ENCODE data around the gene TEX261.

TEX261 gene

DNA sequence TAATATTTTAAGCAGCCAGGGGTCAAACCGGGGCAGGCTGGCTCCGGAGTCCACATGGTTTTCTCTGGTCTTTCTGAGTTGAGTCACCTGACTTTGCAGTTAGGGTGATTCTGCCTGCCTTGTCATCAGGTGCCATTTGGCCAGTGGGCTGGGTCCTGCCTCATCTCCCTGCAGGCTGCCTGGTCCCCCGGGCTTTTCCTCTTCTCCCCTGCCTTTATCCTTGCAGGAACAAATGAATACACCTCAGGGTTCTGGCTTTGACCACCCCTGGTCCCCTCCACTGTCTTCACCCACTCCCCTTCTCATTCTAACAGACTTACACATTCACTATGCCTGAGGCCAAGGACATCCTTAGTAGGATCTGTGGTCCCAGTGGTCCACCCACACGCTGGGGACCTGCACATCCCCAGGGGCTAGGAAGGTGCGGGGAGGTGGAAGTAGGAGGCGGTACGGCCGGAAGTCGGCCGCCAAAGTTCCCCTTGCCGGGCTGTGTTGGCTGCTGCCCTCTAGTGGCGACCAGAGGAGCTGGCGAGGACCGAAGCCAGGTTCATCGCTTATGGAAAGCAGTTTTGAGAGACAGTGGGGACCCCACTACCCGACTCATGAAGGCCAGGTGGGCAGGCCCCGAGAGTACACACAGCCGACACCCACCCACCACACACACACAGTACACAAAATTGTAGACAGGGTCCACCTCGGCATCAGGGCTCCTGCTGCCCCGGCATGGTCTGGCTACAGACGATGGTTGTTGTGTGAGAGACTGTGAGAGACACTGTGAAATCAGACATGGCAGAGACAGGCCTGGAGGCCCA lies 6.3 kb upstream of the TEX261 start:
- TF ChIP-seq POLR2AphosphoS5 (IDR thresholded peaks at IDR 0.05; ENCODE audit: low read depth, low read length), result no peak
- TF ChIP-seq SIN3A (IDR thresholded peaks at IDR 0.05; ENCODE audit: borderline replicate concordance, insufficient read depth, low read length), result no peak

DNA sequence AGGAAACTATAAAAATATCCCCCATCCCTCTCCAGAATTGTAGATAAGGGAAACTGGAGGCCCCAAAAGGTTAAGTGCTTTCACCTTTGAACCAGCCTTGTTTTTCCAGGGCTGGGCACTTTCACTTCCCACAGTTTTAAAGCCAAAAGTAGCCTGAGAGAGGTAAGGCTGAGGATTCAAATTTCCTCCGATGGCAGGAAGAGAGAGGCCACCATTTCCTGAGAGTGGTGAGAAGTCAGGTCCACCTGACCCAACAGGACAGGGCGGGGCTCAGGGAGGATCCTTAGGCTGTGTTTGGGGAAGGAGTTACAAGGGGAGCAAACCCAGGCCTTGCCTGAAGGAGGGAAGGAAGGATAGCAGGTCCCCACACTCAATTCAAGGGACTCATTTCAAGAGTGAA lies 4.7 kb upstream of the TEX261 start:
- no peak for TF ChIP-seq POLR2AphosphoS5 (IDR thresholded peaks at IDR 0.05; ENCODE audit: low read depth, low read length)
- TF ChIP-seq, protein P1, sequence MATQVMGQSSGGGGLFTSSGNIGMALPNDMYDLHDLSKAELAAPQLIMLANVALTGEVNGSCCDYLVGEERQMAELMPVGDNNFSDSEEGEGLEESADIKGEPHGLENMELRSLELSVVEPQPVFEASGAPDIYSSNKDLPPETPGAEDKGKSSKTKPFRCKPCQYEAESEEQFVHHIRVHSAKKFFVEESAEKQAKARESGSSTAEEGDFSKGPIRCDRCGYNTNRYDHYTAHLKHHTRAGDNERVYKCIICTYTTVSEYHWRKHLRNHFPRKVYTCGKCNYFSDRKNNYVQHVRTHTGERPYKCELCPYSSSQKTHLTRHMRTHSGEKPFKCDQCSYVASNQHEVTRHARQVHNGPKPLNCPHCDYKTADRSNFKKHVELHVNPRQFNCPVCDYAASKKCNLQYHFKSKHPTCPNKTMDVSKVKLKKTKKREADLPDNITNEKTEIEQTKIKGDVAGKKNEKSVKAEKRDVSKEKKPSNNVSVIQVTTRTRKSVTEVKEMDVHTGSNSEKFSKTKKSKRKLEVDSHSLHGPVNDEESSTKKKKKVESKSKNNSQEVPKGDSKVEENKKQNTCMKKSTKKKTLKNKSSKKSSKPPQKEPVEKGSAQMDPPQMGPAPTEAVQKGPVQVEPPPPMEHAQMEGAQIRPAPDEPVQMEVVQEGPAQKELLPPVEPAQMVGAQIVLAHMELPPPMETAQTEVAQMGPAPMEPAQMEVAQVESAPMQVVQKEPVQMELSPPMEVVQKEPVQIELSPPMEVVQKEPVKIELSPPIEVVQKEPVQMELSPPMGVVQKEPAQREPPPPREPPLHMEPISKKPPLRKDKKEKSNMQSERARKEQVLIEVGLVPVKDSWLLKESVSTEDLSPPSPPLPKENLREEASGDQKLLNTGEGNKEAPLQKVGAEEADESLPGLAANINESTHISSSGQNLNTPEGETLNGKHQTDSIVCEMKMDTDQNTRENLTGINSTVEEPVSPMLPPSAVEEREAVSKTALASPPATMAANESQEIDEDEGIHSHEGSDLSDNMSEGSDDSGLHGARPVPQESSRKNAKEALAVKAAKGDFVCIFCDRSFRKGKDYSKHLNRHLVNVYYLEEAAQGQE (IDR thresholded peaks at IDR 0.05; ENCODE audit: insufficient read depth in 1 of 2, low read depth in 2 of 2, low read length in 2 of 2), result no peak
- TF ChIP-seq SIN3A (IDR thresholded peaks at IDR 0.05; ENCODE audit: borderline replicate concordance, insufficient read depth, low read length), result no peak
- no peak for TF ChIP-seq TAF1 (IDR thresholded peaks at IDR 0.05; ENCODE audit: borderline replicate concordance, insufficient read depth, low read length)
- TF ChIP-seq FOXP2 (optimal IDR thresholded peaks at IDR 0.05; ENCODE audit: borderline replicate concordance, extremely low read depth, extremely low read length, insufficient read depth), result no peak

DNA sequence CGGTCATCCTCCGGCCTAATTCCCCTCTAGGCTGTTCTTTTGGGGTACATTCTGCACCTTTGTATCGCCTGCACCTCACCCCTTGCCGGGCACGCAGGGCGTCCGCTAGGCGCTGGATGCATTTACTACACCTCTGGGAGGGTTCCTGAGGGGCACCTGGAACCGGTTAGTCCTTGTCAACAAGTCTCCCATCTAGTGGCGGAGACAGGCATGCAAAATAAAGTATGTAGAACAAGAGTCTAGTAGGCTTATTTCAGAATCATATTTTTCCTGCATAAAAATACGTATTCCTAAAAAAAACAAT lies 705 bp upstream of the TEX261 start:
- TF ChIP-seq, protein P1 (IDR thresholded peaks at IDR 0.05; ENCODE audit: insufficient read depth in 1 of 2, low read depth in 2 of 2, low read length in 2 of 2), result no peak
- TF ChIP-seq TAF1 (IDR thresholded peaks at IDR 0.05; ENCODE audit: borderline replicate concordance, insufficient read depth, low read length), result no peak
- no peak for TF ChIP-seq SIN3A (IDR thresholded peaks at IDR 0.05; ENCODE audit: borderline replicate concordance, insufficient read depth, low read length)
- TF ChIP-seq POLR2AphosphoS5 (IDR thresholded peaks at IDR 0.05; ENCODE audit: low read depth, low read length), result no peak
- TF ChIP-seq FOXP2 (optimal IDR thresholded peaks at IDR 0.05; ENCODE audit: borderline replicate concordance, extremely low read depth, extremely low read length, insufficient read depth), result no peak

DNA sequence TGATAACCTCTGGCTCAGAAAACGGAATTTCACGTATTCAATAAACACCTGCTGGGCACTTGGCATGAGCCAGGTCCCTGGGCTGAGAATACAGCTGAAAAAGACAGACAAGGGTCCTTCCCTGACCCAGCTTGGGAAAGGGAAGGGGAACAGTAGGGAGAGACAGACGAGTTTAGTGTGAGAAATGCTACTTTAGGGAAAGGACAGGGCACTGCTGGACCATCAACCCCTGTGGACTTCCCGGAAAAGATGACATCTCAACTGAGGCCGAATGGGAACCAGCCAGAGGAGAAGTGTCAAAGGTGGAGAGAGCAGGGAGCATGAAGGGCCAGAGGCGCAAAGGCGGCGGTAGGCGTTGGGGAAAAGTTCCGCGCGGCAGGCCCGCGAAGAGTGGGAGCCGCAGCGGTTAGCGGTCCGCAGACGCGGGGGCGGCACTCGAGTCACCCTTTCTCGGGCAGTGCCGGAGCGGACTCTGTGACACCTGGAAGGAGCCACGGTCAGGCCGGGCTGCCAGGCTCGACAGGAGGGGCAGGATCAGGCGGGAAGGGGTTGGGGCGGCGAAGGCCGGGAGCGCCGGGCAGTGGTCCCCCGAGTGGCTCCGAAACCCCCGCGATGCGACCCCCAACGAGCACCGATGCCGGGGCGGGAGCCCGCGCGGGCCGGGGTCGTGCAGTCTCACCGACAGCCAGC lies 519 bp downstream of the TEX261 start:
- TF ChIP-seq SIN3A (IDR thresholded peaks at IDR 0.05; ENCODE audit: borderline replicate concordance, insufficient read depth, low read length) (no peak), TAF1 (IDR thresholded peaks at IDR 0.05; ENCODE audit: borderline replicate concordance, insufficient read depth, low read length) (no peak), POLR2AphosphoS5 (IDR thresholded peaks at IDR 0.05; ENCODE audit: low read depth, low read length) (no peak), FOXP2 (optimal IDR thresholded peaks at IDR 0.05; ENCODE audit: borderline replicate concordance, extremely low read depth, extremely low read length, insufficient read depth) (no peak)
- TF ChIP-seq, protein P1 (IDR thresholded peaks at IDR 0.05; ENCODE audit: insufficient read depth in 1 of 2, low read depth in 2 of 2, low read length in 2 of 2), result no peak

DNA sequence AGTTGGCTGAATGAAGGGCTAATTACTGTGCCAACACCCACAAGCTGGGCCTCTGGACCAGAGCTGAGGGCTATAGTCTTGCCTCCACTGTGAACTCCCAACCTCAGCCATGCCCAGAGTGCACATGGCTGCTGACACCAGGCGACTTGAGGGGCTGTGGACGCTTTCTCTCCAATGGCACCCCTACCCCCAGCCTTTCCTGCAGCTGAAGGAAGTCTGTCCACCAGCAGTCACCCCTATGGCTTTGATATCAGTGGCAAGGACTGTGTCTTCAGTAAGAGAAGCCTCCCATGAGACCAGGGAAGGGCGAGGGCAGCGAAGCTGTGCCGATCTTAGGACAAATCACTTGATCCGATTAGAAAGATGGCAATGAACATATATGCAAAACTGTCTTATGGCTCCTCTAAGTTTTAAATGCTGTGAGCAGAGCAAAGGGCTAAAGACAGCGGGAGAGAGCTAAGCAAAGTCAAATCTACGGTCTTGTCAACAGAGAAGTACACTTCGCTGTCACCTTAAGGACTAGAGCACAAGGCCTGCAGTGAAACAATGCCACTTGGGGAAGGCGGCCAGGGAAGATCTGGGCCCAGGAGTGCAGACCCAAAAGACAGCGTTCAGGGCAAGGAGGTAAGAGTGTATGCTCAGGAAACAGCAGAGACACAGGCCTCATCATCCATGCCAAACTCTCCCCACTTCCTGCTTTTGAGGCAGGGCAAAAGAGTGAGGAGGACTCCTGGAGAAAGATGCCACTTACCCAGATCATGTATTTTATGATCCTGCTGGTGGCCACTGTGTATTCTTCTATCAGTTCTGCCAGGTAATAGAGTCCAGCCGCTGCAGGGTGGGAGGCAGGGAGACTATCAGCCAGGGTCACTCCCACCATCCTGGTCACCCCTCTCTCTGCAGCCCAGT lies 1.5 kb downstream of the TEX261 start:
- TF ChIP-seq TAF1 (IDR thresholded peaks at IDR 0.05; ENCODE audit: borderline replicate concordance, insufficient read depth, low read length) (no peak), FOXP2 (optimal IDR thresholded peaks at IDR 0.05; ENCODE audit: borderline replicate concordance, extremely low read depth, extremely low read length, insufficient read depth) (no peak)

Measured in PFSK-1 (cell line).